ENCODE data around the gene GPBAR1. TPM values are rescaled to one million over a fixed set of nuclear protein-coding genes. Genes with fewer than 3 reads are reported as not detected.

The GPBAR1 gene
- total and polyA plus RNA-seq, 4 donors = 0.42 to 2.7 (median 1.8) TPM

DNA sequence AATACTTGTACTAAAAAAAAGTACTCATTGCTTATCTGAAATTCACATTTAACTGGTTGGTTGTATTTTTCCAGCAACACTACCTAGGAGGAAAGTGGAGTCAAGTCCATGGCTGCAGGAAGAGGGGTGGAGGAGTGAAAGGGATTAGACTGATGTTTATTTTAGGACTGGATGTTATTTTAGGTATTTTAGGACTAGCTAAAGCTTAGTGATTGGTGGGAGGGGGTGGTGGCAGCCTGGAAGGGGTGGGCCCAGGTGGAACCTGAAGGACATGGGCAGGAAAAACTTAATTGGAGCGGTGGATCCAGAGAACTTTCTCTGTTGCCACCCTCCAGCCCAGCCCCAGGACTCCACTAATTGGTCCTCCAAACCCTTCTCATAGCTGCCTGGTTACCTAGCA, 35.4 kb downstream of the GPBAR1 start:
- TF ChIP-seq EGR1 (IDR thresholded peaks at IDR 0.05; ENCODE audit: low read depth in 2 of 2) = no peak
- TF ChIP-seq HNF4G (IDR thresholded peaks at IDR 0.05) = no peak
- TF ChIP-seq FOXA2 (IDR thresholded peaks at IDR 0.05) = no peak
- TF ChIP-seq, protein P1, sequence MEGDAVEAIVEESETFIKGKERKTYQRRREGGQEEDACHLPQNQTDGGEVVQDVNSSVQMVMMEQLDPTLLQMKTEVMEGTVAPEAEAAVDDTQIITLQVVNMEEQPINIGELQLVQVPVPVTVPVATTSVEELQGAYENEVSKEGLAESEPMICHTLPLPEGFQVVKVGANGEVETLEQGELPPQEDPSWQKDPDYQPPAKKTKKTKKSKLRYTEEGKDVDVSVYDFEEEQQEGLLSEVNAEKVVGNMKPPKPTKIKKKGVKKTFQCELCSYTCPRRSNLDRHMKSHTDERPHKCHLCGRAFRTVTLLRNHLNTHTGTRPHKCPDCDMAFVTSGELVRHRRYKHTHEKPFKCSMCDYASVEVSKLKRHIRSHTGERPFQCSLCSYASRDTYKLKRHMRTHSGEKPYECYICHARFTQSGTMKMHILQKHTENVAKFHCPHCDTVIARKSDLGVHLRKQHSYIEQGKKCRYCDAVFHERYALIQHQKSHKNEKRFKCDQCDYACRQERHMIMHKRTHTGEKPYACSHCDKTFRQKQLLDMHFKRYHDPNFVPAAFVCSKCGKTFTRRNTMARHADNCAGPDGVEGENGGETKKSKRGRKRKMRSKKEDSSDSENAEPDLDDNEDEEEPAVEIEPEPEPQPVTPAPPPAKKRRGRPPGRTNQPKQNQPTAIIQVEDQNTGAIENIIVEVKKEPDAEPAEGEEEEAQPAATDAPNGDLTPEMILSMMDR (IDR thresholded peaks at IDR 0.05; ENCODE audit: low read depth, low read length, missing input control) = no peak
- TF ChIP-seq, protein P2, sequence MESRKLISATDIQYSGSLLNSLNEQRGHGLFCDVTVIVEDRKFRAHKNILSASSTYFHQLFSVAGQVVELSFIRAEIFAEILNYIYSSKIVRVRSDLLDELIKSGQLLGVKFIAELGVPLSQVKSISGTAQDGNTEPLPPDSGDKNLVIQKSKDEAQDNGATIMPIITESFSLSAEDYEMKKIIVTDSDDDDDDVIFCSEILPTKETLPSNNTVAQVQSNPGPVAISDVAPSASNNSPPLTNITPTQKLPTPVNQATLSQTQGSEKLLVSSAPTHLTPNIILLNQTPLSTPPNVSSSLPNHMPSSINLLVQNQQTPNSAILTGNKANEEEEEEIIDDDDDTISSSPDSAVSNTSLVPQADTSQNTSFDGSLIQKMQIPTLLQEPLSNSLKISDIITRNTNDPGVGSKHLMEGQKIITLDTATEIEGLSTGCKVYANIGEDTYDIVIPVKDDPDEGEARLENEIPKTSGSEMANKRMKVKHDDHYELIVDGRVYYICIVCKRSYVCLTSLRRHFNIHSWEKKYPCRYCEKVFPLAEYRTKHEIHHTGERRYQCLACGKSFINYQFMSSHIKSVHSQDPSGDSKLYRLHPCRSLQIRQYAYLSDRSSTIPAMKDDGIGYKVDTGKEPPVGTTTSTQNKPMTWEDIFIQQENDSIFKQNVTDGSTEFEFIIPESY (IDR thresholded peaks at IDR 0.05) = no peak
- TF ChIP-seq TAF1 (conservative IDR thresholded peaks at IDR 0.05) = no peak
- no peak for TF ChIP-seq FOXA1 (IDR thresholded peaks at IDR 0.05)
- TF ChIP-seq RXRA (IDR thresholded peaks at IDR 0.05) = no peak
- TF ChIP-seq, protein P3, sequence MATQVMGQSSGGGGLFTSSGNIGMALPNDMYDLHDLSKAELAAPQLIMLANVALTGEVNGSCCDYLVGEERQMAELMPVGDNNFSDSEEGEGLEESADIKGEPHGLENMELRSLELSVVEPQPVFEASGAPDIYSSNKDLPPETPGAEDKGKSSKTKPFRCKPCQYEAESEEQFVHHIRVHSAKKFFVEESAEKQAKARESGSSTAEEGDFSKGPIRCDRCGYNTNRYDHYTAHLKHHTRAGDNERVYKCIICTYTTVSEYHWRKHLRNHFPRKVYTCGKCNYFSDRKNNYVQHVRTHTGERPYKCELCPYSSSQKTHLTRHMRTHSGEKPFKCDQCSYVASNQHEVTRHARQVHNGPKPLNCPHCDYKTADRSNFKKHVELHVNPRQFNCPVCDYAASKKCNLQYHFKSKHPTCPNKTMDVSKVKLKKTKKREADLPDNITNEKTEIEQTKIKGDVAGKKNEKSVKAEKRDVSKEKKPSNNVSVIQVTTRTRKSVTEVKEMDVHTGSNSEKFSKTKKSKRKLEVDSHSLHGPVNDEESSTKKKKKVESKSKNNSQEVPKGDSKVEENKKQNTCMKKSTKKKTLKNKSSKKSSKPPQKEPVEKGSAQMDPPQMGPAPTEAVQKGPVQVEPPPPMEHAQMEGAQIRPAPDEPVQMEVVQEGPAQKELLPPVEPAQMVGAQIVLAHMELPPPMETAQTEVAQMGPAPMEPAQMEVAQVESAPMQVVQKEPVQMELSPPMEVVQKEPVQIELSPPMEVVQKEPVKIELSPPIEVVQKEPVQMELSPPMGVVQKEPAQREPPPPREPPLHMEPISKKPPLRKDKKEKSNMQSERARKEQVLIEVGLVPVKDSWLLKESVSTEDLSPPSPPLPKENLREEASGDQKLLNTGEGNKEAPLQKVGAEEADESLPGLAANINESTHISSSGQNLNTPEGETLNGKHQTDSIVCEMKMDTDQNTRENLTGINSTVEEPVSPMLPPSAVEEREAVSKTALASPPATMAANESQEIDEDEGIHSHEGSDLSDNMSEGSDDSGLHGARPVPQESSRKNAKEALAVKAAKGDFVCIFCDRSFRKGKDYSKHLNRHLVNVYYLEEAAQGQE (IDR thresholded peaks at IDR 0.05) = no peak
- TF ChIP-seq NR2F2 (IDR thresholded peaks at IDR 0.05) = no peak
- TF ChIP-seq, protein P4, sequence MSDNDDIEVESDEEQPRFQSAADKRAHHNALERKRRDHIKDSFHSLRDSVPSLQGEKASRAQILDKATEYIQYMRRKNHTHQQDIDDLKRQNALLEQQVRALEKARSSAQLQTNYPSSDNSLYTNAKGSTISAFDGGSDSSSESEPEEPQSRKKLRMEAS (IDR thresholded peaks at IDR 0.05) = no peak
- no peak for TF ChIP-seq GABPA (IDR thresholded peaks at IDR 0.05 in 1 of 2, conservative IDR thresholded peaks at IDR 0.05 in 1 of 2)
- no peak for TF ChIP-seq RAD21 (IDR thresholded peaks at IDR 0.05)
- no peak for TF ChIP-seq YY1 (IDR thresholded peaks at IDR 0.05)
- no peak for TF ChIP-seq JUND (IDR thresholded peaks at IDR 0.05)
- no peak for TF ChIP-seq HNF4A (conservative IDR thresholded peaks at IDR 0.05)
- TF ChIP-seq, protein P5, sequence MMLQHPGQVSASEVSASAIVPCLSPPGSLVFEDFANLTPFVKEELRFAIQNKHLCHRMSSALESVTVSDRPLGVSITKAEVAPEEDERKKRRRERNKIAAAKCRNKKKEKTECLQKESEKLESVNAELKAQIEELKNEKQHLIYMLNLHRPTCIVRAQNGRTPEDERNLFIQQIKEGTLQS (IDR thresholded peaks at IDR 0.05) = no peak
- no peak for TF ChIP-seq SP1 (IDR thresholded peaks at IDR 0.05)
- H3K4me3 ChIP-seq (ENCODE audit: low read depth in 1 of 3, low read length in 3 of 3) = no peak overlapping the region
- H3K36me3 ChIP-seq (ENCODE audit: control insufficient read depth in 4 of 4, insufficient read depth in 3 of 4, low read depth in 1 of 4, low read length in 3 of 4) = no peaks in the 10 kb centered on the region
- WGBS = 97% methylated on average over 1 of the region's 1 CpG
- H3K4me1 ChIP-seq (ENCODE audit: control insufficient read depth in 4 of 4, insufficient read depth in 4 of 4, low read length in 3 of 4) = peaks cover 5 to 27% (median 14%) of the 10 kb centered on the region in 4 donors
- no peak for DNase-seq (ENCODE audit: low spot score)
- no peak overlapping the region for H3K9ac ChIP-seq (ENCODE audit: low read depth in 1 of 2, low read length in 2 of 2)
- no peaks in the 10 kb centered on the region for H3K27me3 ChIP-seq (ENCODE audit: control insufficient read depth in 4 of 4, insufficient read depth in 4 of 4, low read length in 3 of 4)
- no peak overlapping the region for H3K27ac ChIP-seq (ENCODE audit: low read depth in 1 of 2, low read length in 2 of 2)
- no peaks in the 10 kb centered on the region for H3K9me3 ChIP-seq (ENCODE audit: control insufficient read depth in 4 of 4, low read length in 3 of 4)

Measured in liver (tissue), 9 donors.